Hematopoietic multipotent progenitor cell treated with erythropoietin and hydrocortisone succinate and interleukin-3 and kit ligand, for 6 days (in vitro differentiated cells): ENCODE measurements around the gene RNF4.
"Not testable (repeated sequence)": the region's sequence is repeated elsewhere in the genome, so short reads cannot be mapped to it uniquely, and the experiment has no call there.

ENCODE experiments used
- DNase-seq: peaks from one replicate; pipeline ENCODE4 v3.0.0-alpha.2; 2015

Gene RNF4

DNA sequence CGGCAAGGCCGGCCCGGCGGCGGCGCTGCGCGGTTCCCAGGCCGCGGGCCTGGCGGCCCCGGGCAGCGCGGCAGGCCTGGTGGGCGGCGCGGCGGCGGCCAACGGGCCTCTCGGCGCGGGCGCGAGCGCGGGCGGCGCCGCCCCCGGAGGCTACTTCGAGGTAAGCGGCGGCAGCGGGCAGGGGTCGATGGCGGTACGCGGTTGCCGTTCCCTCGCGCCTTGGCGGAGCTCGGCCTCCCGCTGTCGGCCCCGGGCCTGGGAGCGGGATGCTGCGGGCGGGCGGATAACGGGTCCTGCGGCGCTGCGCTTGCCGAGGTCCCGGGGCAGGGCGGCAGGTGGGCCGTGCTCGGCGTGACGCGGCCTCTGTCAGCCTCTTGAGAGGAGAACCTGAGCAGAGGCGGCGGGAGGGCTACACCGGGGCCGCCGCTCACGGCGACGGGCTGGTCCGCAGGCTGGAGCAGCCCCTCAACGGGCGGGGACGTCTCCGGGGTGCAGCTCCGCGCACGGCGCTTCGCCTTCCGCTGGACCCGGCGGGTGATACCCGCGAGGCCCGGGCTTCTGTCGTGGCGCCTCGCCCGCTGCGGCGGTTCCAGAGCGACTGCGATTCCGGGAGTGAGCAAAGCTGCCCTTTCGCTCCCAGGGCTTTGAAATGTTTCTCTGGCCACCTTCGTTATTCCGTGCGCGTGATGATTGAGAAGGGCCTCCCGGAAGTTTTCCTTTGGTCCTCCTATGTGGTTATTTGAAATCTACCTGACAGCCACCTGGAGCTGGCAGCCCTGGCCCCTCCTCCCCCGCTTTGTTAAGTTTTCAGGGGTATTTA lies 68.3 kb downstream of the RNF4 start:
- peak; percentile 56 for DNase-seq

DNA sequence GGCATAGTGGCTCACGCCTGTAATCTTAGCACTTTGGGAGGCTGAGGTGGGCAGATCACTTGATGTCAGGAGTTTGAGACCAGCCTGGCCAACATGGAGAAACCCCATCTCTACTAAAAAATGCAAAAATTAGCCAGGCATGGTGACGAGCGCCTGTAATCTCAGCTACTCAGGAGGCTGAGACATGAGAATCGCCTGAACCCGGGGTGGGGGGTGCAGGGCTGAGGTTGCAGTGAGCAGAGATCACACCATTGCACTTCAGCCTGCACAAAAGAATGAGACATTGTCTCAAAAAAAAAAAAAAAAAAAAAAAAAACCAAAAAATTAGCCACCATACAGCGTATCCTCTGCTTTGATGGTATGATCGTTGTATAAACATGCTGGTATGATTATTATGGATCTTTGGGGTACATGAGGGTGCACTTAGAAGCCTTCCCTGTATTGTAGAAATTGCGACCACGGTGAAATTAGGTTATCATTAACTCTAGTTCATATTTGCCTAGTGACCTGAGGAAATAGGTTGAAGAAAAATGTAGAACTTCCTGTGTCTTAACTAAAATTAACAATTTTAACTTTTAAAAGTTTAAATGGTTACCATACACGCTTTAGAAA lies 74.8 kb downstream of the RNF4 start:
- DNase-seq, result not testable (repeated sequence)

DNA sequence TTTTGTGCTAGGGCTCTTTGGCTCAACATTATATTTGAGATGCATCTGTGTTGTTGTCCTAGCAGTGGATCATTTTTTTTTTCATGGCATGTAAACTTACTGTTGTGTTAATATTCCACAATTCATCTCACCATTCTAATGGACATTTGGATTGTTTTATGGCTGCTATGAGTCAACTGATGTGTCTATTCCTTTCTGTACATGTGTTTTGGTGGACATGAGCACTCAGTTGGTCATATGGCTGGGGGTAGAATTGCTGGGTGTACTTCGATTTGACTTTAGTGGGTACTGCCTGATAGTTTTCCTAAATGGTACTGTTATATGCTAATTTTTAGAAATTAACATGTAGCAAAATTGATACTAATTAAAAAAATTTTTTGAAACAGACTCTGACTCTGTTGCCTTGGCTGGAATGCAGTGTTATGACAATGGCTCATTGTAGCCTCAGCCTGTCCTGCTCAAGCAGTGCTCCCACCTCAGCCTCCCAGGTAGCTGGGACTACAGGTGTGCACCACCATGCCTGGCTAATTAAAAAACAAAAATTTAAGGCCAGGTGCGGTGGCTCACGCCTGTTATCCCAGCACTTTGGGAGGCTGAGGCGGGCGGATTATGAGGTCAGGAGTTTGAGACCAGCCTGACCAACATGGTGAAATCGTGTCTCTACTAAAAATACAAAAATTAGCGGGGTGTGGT lies 76.6 kb downstream of the RNF4 start:
- DNase-seq, result no peak

GRCh38 chr4:2546286-2546823 lies 77.4 kb downstream of the RNF4 start:
- DNase-seq, result no peak

DNA sequence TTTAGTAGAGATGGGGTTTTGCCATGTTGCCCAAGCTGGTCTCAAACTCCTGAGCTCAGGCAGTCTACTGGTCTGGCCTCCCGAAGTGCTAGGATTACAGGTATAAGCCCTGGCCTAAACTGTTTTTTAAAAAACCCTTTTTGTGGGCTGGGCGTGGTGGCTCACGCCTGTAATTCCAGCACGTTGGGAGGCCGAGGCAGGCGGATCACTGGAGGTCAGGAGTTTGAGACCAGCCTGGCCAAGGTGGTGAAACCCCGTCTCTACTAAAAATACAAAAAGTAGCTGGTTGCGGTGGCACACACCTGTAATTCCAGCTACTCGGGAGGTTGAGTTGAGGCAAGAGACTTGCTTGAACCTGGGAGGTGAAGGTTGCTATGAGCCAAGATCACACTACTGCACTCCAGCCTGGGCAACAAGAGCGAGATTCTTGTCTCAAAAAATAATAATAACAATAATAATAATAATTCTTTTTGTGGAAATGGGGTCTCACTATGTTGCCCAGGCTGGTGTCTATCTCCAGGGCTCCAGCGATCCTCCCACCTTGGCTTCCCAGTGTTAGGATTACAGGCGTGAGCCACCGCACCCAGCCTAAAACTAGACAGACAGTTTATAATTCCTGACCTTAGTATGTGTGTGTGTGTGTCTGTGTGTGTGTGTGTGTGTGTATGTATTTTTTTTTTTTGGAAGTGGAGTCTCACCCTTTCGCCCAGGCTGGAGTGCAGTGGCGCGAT lies 78.2 kb downstream of the RNF4 start:
- DNase-seq, result not testable (repeated sequence)

DNA sequence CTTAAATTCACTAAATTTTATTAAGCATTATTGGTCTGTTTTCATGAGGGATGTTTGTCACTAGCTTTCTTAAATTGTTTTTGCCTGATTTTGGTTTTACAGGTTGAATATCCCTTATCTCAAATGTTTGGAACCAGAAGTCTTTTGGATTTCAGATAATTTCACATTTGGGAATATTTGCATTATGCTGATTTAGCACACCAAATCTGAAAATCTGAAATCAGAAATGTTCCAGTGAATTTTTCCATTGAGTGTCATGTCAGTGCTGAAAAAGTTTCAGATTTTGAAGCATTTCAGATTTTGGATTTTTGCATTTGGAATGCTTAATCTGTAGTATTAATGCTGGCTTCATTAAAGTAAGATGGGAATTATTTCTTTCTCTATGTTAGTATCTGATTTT lies 82.2 kb downstream of the RNF4 start:
- DNase-seq, result no peak

DNA sequence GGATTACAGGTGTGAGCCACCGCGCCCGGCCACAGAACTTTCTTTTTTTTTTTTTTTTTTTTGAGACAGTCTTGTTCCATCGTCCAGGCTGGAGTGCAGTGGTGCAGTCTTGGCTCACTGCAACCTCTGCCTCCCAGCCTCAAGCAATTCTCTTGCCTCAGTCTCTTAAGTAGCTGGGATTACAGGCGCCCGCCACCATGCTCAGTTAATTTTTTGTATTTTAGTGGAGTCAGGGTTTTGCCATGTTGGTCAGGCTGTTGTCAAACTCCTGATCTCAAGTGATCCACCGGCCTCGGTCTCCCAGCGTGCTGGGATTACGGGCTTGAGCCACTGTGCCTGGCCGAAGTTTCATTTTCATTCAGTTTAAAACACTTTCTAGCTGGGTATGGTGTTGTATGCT lies 83.9 kb downstream of the RNF4 start:
- no peak for DNase-seq

DNA sequence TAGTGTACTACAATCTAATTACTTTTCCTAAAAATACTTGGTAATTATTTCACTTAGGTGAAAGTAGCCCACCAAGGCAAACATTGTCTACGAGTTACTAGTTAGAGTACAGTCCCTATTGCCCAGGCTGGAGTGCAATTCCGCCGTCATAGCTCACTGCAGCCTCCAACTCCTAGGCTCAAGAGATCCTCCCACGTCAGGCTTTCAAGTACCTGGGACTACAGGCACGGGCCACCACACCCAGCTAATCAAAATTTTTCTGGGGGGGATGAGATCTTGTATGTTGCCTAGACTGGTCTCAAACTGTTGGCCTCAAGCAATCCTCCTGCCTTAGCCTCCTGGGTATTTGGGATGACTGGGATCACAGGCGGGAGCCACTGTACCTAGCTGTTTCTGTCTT lies 89.4 kb downstream of the RNF4 start:
- DNase-seq, result no peak

GRCh38 chr4:2560167-2560566 lies 91.3 kb downstream of the RNF4 start:
- DNase-seq, result no peak
